Measurements from ENCODE around the gene RBFOX1.

The RBFOX1 gene

GRCh38 chr16:7335991-7336634 is 3.5 kb downstream of the RBFOX1 start:
- no peak for DNase-seq

GRCh38 chr16:7336742-7337141 is 4.1 kb downstream of the RBFOX1 start:
- DNase-seq: no peak

GRCh38 chr16:7338826-7339225 is 6.2 kb downstream of the RBFOX1 start:
- DNase-seq: no peak

GRCh38 chr16:7339700-7340099 is 7.1 kb downstream of the RBFOX1 start:
- DNase-seq: no peak

GRCh38 chr16:7340938-7341337 is 8.3 kb downstream of the RBFOX1 start:
- no peak for DNase-seq

GRCh38 chr16:7342598-7342997 is 10.0 kb downstream of the RBFOX1 start:
- no peak for DNase-seq

- DNase-seq: no peak
Observed at GRCh38 chr16:7343243-7343642, 10.6 kb downstream of the RBFOX1 start.

GRCh38 chr16:7344830-7345780 is 12.5 kb downstream of the RBFOX1 start:
- DNase-seq: no peak

- no peak for DNase-seq
Observed at GRCh38 chr16:7350806-7351205, 18.2 kb downstream of the RBFOX1 start.

- DNase-seq: no peak
Observed at GRCh38 chr16:7351610-7352510, 19.2 kb downstream of the RBFOX1 start.

- DNase-seq: no peak
Observed at GRCh38 chr16:7355758-7356157, 23.1 kb downstream of the RBFOX1 start.

GRCh38 chr16:7361416-7362129 is 28.9 kb downstream of the RBFOX1 start:
- DNase-seq: no peak

GRCh38 chr16:7362231-7362630 is 29.6 kb downstream of the RBFOX1 start:
- no peak for DNase-seq

GRCh38 chr16:7363422-7364417 is 31.1 kb downstream of the RBFOX1 start:
- no peak for DNase-seq

- no peak for DNase-seq
Observed at GRCh38 chr16:7366041-7366440, 33.4 kb downstream of the RBFOX1 start.

- no peak for DNase-seq
Observed at GRCh38 chr16:7366993-7367880, 34.6 kb downstream of the RBFOX1 start.

- no peak for DNase-seq
Observed at GRCh38 chr16:7369204-7369603, 36.6 kb downstream of the RBFOX1 start.

GRCh38 chr16:7372095-7372494 is 39.5 kb downstream of the RBFOX1 start:
- DNase-seq: no peak

- DNase-seq: no peak
Observed at GRCh38 chr16:7373776-7374175, 41.1 kb downstream of the RBFOX1 start.

GRCh38 chr16:7374614-7375174 is 42.0 kb downstream of the RBFOX1 start:
- DNase-seq: no peak
